RPMI8226 (cell line): ENCODE results near the gene LENG1.

ENCODE experiments used
- DNase-seq: peaks from one replicate; pipeline ENCODE4 v3.0.0-alpha.2; 2015

The LENG1 gene

GRCh38 chr19:54162241-54162805, 2.8 kb upstream of the LENG1 start:
- DNase-seq: peak; percentile 94

GRCh38 chr19:54160854-54161253, 1.3 kb upstream of the LENG1 start:
- DNase-seq: no peak

GRCh38 chr19:54160182-54160811, 776 bp upstream of the LENG1 start:
- no peak for DNase-seq

GRCh38 chr19:54158812-54159351, 639 bp downstream of the LENG1 start:
- DNase-seq: peak; percentile 63

- DNase-seq: no peak
Measured at GRCh38 chr19:54156953-54157352, 2.6 kb downstream of the LENG1 start.

GRCh38 chr19:54156490-54156889, 3.0 kb downstream of the LENG1 start:
- DNase-seq: no peak

GRCh38 chr19:54155694-54156093, 3.8 kb downstream of the LENG1 start:
- DNase-seq: no peak

- no peak for DNase-seq
Measured at GRCh38 chr19:54154603-54155345, 4.7 kb downstream of the LENG1 start.

- no peak for DNase-seq
Measured at GRCh38 chr19:54153731-54154326, 5.7 kb downstream of the LENG1 start.

- no peak for DNase-seq
Measured at GRCh38 chr19:54152878-54153524, 6.5 kb downstream of the LENG1 start.

- no peak for DNase-seq
Measured at GRCh38 chr19:54152267-54152666, 7.3 kb downstream of the LENG1 start.

GRCh38 chr19:54151362-54152035, 8.0 kb downstream of the LENG1 start:
- DNase-seq: no peak

- no peak for DNase-seq
Measured at GRCh38 chr19:54149021-54149812, 10.3 kb downstream of the LENG1 start.

GRCh38 chr19:54148158-54148557, 11.4 kb downstream of the LENG1 start:
- DNase-seq: no peak

- no peak for DNase-seq
Measured at GRCh38 chr19:54147676-54148075, 11.8 kb downstream of the LENG1 start.

- DNase-seq: no peak
Measured at GRCh38 chr19:54145541-54146158, 13.9 kb downstream of the LENG1 start.

- DNase-seq: no peak
Measured at GRCh38 chr19:54142166-54142780, 17.2 kb downstream of the LENG1 start.

GRCh38 chr19:54141356-54141755, 18.2 kb downstream of the LENG1 start:
- DNase-seq: no peak

- no peak for DNase-seq
Measured at GRCh38 chr19:54138489-54139256, 20.8 kb downstream of the LENG1 start.
